Measurements from ENCODE around the gene GRB7. TPM values are rescaled to one million over a fixed set of nuclear protein-coding genes. Genes with fewer than 3 reads are reported as not detected.
"Not testable (repeated sequence)": the region's sequence is repeated elsewhere in the genome, so short reads cannot be mapped to it uniquely, and the experiment has no call there.

GRB7 gene
- total RNA-seq, 2 donors from 2014 or later, result 22.4 to 40.9 TPM

- no peak overlapping the region for H3K27ac ChIP-seq
- H3K4me3 ChIP-seq, result no peak overlapping the region
- H3K36me3 ChIP-seq, result no peaks in the 10 kb centered on the region
- no peaks in the 10 kb centered on the region for H3K4me1 ChIP-seq
- intact Hi-C loops (cut with DNase I), result no loop called here
- DNase-seq, result peak; percentile 71
- H3K9me3 ChIP-seq, result no peaks in the 10 kb centered on the region
- H3K9ac ChIP-seq (ENCODE audit: low read depth in 2 of 2, low read length in 2 of 2), result peak overlapping the region in 1 of 2 donors; percentile 19
- no peak for TF ChIP-seq CTCF (IDR thresholded peaks at IDR 0.05)
- no peaks in the 10 kb centered on the region for H3K27me3 ChIP-seq
Measured at GRCh38 chr17:39722965-39723848, 14.5 kb upstream of the GRB7 start.

- no peak for DNase-seq
- TF ChIP-seq CTCF (IDR thresholded peaks at IDR 0.05), result no peak
- H3K36me3 ChIP-seq, result no peaks in the 10 kb centered on the region
- H3K9me3 ChIP-seq, result no peaks in the 10 kb centered on the region
- peaks cover 5% of the 10 kb centered on the region for H3K4me1 ChIP-seq
- H3K4me3 ChIP-seq, result no peak overlapping the region
- intact Hi-C loops (cut with DNase I), result no loop called here
- H3K27me3 ChIP-seq, result no peaks in the 10 kb centered on the region
- no peak overlapping the region for H3K9ac ChIP-seq (ENCODE audit: low read depth in 2 of 2, low read length in 2 of 2)
- H3K27ac ChIP-seq, result no peak overlapping the region
Measured at GRCh38 chr17:39724731-39725130, 13.0 kb upstream of the GRB7 start.

GRCh38 chr17:39725923-39726322, 11.8 kb upstream of the GRB7 start:
- H3K27ac ChIP-seq; H3K9ac ChIP-seq (ENCODE audit: low read depth in 2 of 2, low read length in 2 of 2); H3K9me3 ChIP-seq; intact Hi-C loops (cut with DNase I); DNase-seq; H3K36me3 ChIP-seq; H3K4me3 ChIP-seq; H3K4me1 ChIP-seq; H3K27me3 ChIP-seq: not testable (repeated sequence)

GRCh38 chr17:39726617-39727016, 11.1 kb upstream of the GRB7 start:
- Histone ChIP-seq H3K27me3 (no peaks in the 10 kb centered on the region), H3K36me3 (no peaks in the 10 kb centered on the region)
- no peak for DNase-seq

GRCh38 chr17:39727556-39727955, 10.2 kb upstream of the GRB7 start:
- Histone ChIP-seq H3K36me3 (no peaks in the 10 kb centered on the region), H3K27me3 (no peaks in the 10 kb centered on the region), H3K4me1 (peaks cover 7% of the 10 kb centered on the region), H3K27ac (no peak overlapping the region), H3K9ac (ENCODE audit: low read depth in 2 of 2, low read length in 2 of 2) (no peak overlapping the region), H3K4me3 (no peak overlapping the region), H3K9me3 (no peaks in the 10 kb centered on the region)
- no peak for TF ChIP-seq CTCF (IDR thresholded peaks at IDR 0.05)
- intact Hi-C loops (cut with DNase I), result no loop called here
- DNase-seq, result no peak

More at GRCh38 chr17:39726617-39727016, 11.1 kb upstream of the GRB7 start:
- TF ChIP-seq CTCF (IDR thresholded peaks at IDR 0.05), result no peak
- intact Hi-C loops (cut with DNase I), result no loop called here
- H3K4me1 ChIP-seq, result peaks cover 7% of the 10 kb centered on the region
- no peak overlapping the region for H3K9ac ChIP-seq (ENCODE audit: low read depth in 2 of 2, low read length in 2 of 2)
- H3K4me3 ChIP-seq, result no peak overlapping the region
- no peak overlapping the region for H3K27ac ChIP-seq
- H3K9me3 ChIP-seq, result no peaks in the 10 kb centered on the region

GRCh38 chr17:39729280-39729851, 8.4 kb upstream of the GRB7 start:
- intact Hi-C loops (cut with DNase I), result no loop called here
- Histone ChIP-seq H3K27ac (peak overlapping the region; percentile 80), H3K9me3 (no peaks in the 10 kb centered on the region), H3K36me3 (no peaks in the 10 kb centered on the region), H3K4me3 (peak overlapping the region; percentile 58), H3K9ac (ENCODE audit: low read depth in 2 of 2, low read length in 2 of 2) (peak overlapping the region; percentile 88 to 97), H3K27me3 (no peaks in the 10 kb centered on the region), H3K4me1 (peaks cover 7% of the 10 kb centered on the region)
- no peak for TF ChIP-seq CTCF (IDR thresholded peaks at IDR 0.05)
- no peak for DNase-seq

All from colonic mucosa (tissue), 4 donors.